ENCODE measurements around the gene NLRP2B.
"Not testable (repeated sequence)": the region's sequence is repeated elsewhere in the genome, so short reads cannot be mapped to it uniquely, and the experiment has no call there.

Gene NLRP2B

DNA sequence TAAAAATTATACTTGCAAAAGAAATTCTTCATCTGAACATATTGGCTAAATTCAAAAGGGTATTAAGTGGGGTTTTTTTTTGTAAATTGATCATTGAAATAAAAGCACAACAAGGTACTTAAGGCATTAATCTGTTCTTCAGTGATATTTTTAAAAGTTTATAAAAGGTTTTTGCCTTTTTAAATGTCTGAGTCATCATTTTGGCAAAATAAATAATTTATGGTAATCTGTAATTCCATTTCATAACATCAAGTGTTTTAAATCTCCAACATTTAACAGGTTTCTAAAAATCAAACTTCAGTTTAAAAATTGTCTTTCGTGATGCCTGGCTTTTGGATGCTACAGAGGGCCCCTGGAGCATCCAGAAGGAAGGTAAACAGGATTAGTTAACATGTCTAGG is 27.4 kb downstream of the NLRP2B start:
- Histone ChIP-seq H3K9me3 (ENCODE audit: control insufficient read depth, low read length) (no peaks in the 10 kb centered on the region), H3K4me1 (ENCODE audit: control insufficient read depth, insufficient read depth, low read length, poor library complexity, severe bottlenecking) (no peaks in the 10 kb centered on the region), H3K27me3 (replicated peaks; ENCODE audit: control insufficient read depth, insufficient read depth, low read length, poor library complexity, severe bottlenecking) (no peaks in the 10 kb centered on the region), H3K4me3 (ENCODE audit: insufficient read depth, low read depth, low read length, poor library complexity, severe bottlenecking) (no peak overlapping the region), H3K36me3 (ENCODE audit: control insufficient read depth, insufficient read depth, low read length) (no peaks in the 10 kb centered on the region), H3K27ac (ENCODE audit: insufficient read depth, low read length, poor library complexity, severe bottlenecking) (no peak overlapping the region)
- DNase-seq: no peak

DNA sequence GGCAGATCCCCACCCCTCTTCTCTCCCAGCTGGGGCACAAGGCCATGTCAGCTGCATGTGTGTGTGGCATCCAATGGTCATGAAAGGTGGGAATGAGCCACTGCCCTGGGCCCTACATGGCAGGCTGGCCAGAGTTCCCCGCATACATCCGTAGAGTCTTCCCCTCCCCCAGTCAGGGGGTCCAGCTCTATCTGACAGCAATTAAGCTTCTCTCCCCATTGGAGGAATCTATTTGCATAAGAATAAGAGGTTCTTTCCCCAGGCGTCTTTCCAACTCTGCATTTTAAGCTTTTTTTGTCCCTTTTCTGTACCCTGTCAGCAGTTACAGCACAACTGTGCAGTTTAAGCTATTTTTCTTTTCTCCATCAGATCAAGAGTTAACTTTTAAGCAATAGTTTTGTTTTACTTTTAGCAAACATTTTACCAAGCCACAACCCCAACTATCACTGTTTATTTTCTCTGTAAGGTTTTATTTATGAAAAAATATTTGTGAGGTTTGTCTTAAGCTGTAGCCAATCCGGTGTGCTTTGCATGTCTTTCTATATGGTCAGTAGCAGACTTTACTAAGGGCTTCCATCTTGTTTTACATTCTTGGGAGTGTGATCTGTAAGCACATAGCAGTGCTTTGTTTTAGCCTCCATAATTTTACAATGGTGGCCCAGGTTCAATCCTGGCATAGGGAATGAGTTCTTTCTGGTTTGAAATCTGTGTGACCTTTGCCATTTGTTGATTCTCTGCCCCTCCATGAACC is 28.7 kb downstream of the NLRP2B start:
- Histone ChIP-seq H3K4me3 (ENCODE audit: insufficient read depth, low read depth, low read length, poor library complexity, severe bottlenecking) (no peak overlapping the region), H3K27ac (ENCODE audit: insufficient read depth, low read length, poor library complexity, severe bottlenecking) (no peak overlapping the region), H3K4me1 (ENCODE audit: control insufficient read depth, insufficient read depth, low read length, poor library complexity, severe bottlenecking) (no peaks in the 10 kb centered on the region), H3K27me3 (replicated peaks; ENCODE audit: control insufficient read depth, insufficient read depth, low read length, poor library complexity, severe bottlenecking) (no peaks in the 10 kb centered on the region), H3K9me3 (ENCODE audit: control insufficient read depth, low read length) (no peaks in the 10 kb centered on the region), H3K36me3 (ENCODE audit: control insufficient read depth, insufficient read depth, low read length) (no peaks in the 10 kb centered on the region)
- DNase-seq: no peak

DNA sequence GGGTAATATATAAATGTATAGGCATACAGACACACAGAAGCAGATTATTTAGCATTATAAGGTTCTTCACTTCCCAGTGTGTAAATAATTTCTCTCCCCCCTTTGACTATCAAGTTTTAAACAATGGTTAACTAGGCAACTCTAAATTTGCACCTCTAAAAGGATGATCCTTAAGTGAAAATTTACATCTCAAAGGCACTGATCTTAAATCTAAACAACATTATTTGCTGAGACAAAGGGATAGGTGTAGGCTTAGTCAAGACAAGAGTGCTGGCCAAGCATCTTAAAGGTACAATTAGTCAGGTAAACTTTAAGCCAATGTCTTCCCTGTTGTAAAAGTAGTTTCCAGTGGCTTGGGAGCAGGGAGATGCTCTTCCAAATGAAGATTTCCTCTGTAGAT is 33.0 kb downstream of the NLRP2B start:
- no peaks in the 10 kb centered on the region for H3K9me3 ChIP-seq (ENCODE audit: control insufficient read depth, low read length)
- H3K36me3 ChIP-seq (ENCODE audit: control insufficient read depth, insufficient read depth, low read length): no peaks in the 10 kb centered on the region

DNA sequence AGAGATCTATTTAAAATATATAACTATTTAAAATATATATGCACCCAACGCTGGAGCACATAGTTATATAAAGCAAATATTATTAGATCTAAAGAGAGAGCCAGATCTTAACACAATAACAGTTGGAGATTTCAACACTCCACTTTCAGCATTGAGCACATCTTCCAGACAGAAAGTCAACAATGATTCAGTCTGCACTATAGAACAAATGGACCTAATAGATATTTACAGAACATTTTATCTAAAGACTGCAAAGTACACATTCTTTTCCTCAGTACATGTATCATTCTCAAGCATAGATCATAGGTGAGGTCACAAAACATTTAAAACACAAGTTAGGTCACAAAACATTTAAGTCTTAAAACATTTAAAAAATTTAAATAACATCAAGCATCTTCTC is 36.4 kb downstream of the NLRP2B start:
- H3K27me3 ChIP-seq (replicated peaks; ENCODE audit: control insufficient read depth, insufficient read depth, low read length, poor library complexity, severe bottlenecking): no peaks in the 10 kb centered on the region
- H3K4me1 ChIP-seq (ENCODE audit: control insufficient read depth, insufficient read depth, low read length, poor library complexity, severe bottlenecking): no peaks in the 10 kb centered on the region
- H3K36me3 ChIP-seq (ENCODE audit: control insufficient read depth, insufficient read depth, low read length): no peaks in the 10 kb centered on the region
- H3K4me3 ChIP-seq (ENCODE audit: insufficient read depth, low read depth, low read length, poor library complexity, severe bottlenecking): no peak overlapping the region
- H3K9me3 ChIP-seq (ENCODE audit: control insufficient read depth, low read length): no peaks in the 10 kb centered on the region
- no peak overlapping the region for H3K27ac ChIP-seq (ENCODE audit: insufficient read depth, low read length, poor library complexity, severe bottlenecking)
- DNase-seq: no peak

More for the DNA sequence above, 33.0 kb downstream of the NLRP2B start:
- Histone ChIP-seq H3K27me3 (replicated peaks; ENCODE audit: control insufficient read depth, insufficient read depth, low read length, poor library complexity, severe bottlenecking) (no peaks in the 10 kb centered on the region), H3K4me1 (ENCODE audit: control insufficient read depth, insufficient read depth, low read length, poor library complexity, severe bottlenecking) (no peaks in the 10 kb centered on the region), H3K27ac (ENCODE audit: insufficient read depth, low read length, poor library complexity, severe bottlenecking) (no peak overlapping the region), H3K4me3 (ENCODE audit: insufficient read depth, low read depth, low read length, poor library complexity, severe bottlenecking) (no peak overlapping the region)
- DNase-seq: no peak

GRCh38 chrX:57641338-57641737 is 38.7 kb downstream of the NLRP2B start:
- H3K4me3 ChIP-seq (ENCODE audit: insufficient read depth, low read depth, low read length, poor library complexity, severe bottlenecking): no peak overlapping the region
- H3K27ac ChIP-seq (ENCODE audit: insufficient read depth, low read length, poor library complexity, severe bottlenecking): no peak overlapping the region
- H3K9me3 ChIP-seq (ENCODE audit: control insufficient read depth, low read length): no peaks in the 10 kb centered on the region
- no peak for DNase-seq
- H3K4me1 ChIP-seq (ENCODE audit: control insufficient read depth, insufficient read depth, low read length, poor library complexity, severe bottlenecking): no peaks in the 10 kb centered on the region
- no peaks in the 10 kb centered on the region for H3K27me3 ChIP-seq (replicated peaks; ENCODE audit: control insufficient read depth, insufficient read depth, low read length, poor library complexity, severe bottlenecking)
- H3K36me3 ChIP-seq (ENCODE audit: control insufficient read depth, insufficient read depth, low read length): no peaks in the 10 kb centered on the region

DNA sequence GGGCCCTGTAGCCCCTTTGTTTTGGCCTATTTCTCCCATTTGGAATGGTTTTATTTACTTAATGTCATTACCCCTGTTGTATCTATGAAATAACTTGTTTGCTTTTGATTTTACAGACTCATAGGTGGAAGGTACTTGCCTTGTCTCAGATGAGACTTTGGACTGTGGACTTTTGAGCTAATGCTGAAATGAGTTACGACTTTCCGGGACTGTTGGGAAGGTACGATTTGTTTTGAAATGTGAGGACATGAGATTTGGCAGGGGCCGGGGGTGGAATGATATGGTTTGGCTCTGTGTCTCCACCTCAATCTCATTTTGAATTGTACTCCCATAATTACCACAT is 39.4 kb downstream of the NLRP2B start:
- Histone ChIP-seq H3K4me1 (ENCODE audit: control insufficient read depth, insufficient read depth, low read length, poor library complexity, severe bottlenecking) (no peaks in the 10 kb centered on the region), H3K27ac (ENCODE audit: insufficient read depth, low read length, poor library complexity, severe bottlenecking) (no peak overlapping the region), H3K27me3 (replicated peaks; ENCODE audit: control insufficient read depth, insufficient read depth, low read length, poor library complexity, severe bottlenecking) (no peaks in the 10 kb centered on the region), H3K4me3 (ENCODE audit: insufficient read depth, low read depth, low read length, poor library complexity, severe bottlenecking) (no peak overlapping the region), H3K9me3 (ENCODE audit: control insufficient read depth, low read length) (no peaks in the 10 kb centered on the region), H3K36me3 (ENCODE audit: control insufficient read depth, insufficient read depth, low read length) (no peaks in the 10 kb centered on the region)
- DNase-seq: no peak

DNA sequence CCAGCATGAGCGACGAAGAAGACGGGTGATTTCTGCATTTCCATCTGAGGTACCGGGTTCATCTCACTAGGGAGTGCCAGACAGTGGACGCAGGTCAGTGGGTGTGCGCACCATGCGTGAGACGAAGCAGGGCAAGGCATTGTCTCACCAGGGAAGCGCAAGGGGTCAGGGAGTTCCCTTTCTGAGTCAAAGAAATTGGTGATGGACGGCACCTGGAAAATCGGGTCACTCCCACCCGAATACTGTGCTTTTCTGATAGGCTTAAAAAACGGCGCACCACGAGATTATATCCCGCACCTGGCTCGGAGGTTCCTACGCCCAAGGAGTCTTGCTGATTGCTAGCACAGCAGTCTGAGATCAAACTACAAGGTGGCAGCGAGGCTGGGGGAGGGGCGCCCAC is 50.6 kb downstream of the NLRP2B start:
- H3K9me3 ChIP-seq (ENCODE audit: control insufficient read depth, low read length); H3K27ac ChIP-seq (ENCODE audit: insufficient read depth, low read length, poor library complexity, severe bottlenecking); H3K4me3 ChIP-seq (ENCODE audit: insufficient read depth, low read depth, low read length, poor library complexity, severe bottlenecking); H3K36me3 ChIP-seq (ENCODE audit: control insufficient read depth, insufficient read depth, low read length); DNase-seq; H3K4me1 ChIP-seq (ENCODE audit: control insufficient read depth, insufficient read depth, low read length, poor library complexity, severe bottlenecking); H3K27me3 ChIP-seq (replicated peaks; ENCODE audit: control insufficient read depth, insufficient read depth, low read length, poor library complexity, severe bottlenecking): not testable (repeated sequence)

All from effector memory CD4-positive, alpha-beta T cell (primary cell).